SW480 (cell line): Measurements from ENCODE around the gene PHACTR3.

Source experiments
- DNase-seq: peaks from one replicate; pipeline ENCODE4 v3.0.0-alpha.2; 2016; ENCODE audit warnings: low spot score

The PHACTR3 gene

DNA sequence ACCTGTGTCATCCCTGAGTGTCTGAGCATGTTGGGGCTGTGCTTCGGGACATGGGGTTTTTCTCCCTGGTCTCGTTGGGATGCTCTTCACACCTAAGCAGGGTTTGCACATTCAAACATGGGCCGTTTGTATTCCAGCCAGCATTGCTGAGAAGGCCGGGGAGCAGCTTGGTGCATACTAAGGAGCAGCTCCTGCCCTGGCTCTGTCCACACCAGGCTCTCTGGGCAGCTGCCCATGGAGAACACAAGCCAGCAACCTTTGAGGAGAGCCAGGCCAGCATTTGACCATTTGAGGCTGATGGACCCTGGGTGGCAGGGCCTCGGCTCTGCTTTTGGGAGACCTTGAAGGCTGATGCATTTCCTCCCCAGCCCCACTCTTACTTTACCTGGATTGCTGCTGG lies 92.1 kb downstream of the PHACTR3 start:
- no peak for DNase-seq

DNA sequence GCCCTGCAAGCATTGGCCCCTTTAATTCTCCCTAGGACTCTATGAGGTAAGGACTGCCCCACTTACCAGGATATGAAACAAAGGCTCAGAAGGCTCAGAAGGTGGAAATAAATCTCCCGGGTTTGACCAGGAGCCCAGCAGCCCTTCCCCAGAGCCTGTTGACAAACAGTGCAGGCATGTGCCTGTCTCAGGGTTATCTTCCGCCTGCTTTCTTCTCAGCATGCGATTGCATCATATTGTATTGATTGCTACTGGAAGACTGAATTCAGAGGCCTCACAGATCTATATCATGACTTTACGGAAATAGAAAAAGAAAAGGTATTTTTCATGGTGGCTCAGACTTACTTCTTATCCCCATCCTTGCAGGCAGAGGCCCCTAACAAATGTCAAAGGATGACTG lies 92.7 kb downstream of the PHACTR3 start:
- DNase-seq, result no peak

GRCh38 chr20:59698598-59698997 lies 94.3 kb downstream of the PHACTR3 start:
- DNase-seq, result no peak

- no peak for DNase-seq
Observed at GRCh38 chr20:59701236-59701635, 96.9 kb downstream of the PHACTR3 start.

DNA sequence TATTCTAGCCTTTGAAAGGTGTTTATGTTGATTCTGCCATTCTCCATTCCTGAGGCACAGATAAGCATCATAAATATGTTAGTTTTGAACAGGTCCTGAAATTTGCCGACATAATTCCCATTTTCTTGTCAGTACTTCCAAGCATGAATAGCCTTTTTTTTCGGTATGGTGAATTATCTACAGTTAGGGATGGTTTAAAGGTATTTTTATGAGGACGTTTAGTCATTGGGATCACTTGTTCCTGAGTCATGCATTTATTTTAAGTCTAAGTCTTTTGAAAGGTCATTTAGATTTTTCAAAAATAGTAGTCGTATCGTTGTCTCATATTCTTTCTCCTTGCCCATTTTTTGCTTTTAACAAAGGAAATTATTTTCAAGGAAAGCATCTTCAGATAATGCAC lies 98.7 kb downstream of the PHACTR3 start:
- DNase-seq, result no peak

GRCh38 chr20:59705651-59706399 lies 101.5 kb downstream of the PHACTR3 start:
- DNase-seq, result no peak

GRCh38 chr20:59706400-59706693 lies 102.0 kb downstream of the PHACTR3 start:
- no peak for DNase-seq

- no peak for DNase-seq
Observed at GRCh38 chr20:59708326-59708725, 104.0 kb downstream of the PHACTR3 start.

DNA sequence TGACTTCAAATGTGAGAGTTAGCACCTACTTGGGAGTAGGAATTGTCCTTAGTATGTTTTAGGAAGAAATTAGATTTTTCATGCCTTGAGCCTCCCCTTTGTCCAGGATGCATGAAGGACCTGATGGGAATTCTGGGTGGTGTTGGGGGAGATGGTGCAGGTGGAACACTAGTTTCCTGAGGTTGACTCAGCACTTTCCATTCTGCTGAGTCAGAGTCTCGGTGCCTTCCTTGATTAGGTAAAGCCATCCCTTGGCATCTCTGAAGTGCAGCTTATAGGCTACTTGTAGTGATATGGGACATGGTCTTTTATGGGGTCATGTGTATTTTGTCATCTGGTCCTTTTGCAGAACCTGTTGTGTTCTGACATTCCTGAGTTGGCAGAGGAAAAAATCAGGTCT lies 105.3 kb downstream of the PHACTR3 start:
- no peak for DNase-seq

GRCh38 chr20:59718071-59718470 lies 113.7 kb downstream of the PHACTR3 start:
- DNase-seq, result no peak

GRCh38 chr20:59718751-59719150 lies 114.4 kb downstream of the PHACTR3 start:
- DNase-seq, result no peak

DNA sequence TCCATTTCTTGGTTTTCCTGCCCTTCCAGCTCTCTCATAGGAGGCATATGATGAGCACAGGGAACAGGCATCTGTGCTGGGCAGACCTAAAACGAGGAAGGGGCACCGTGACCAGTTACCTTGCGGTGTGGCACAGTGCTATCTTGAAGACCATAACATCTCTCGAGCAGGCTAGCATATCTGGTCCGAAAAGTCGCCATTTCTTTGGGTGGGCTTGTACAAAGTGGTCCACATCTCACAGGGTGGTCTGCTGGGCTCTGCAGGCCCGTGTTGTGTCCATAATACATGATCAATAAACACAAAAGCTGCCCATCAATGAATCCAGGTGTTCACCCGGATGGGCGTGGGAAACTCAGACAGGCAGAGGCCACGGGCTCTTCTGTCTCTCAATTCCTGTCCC lies 115.7 kb downstream of the PHACTR3 start:
- no peak for DNase-seq

GRCh38 chr20:59721386-59721785 lies 117.0 kb downstream of the PHACTR3 start:
- no peak for DNase-seq

- no peak for DNase-seq
Observed at GRCh38 chr20:59723108-59723500, 118.8 kb downstream of the PHACTR3 start.

- peak; percentile 23 for DNase-seq
Observed at GRCh38 chr20:59723607-59724456, 119.5 kb downstream of the PHACTR3 start.

- DNase-seq, result no peak
Observed at GRCh38 chr20:59724457-59725366, 120.4 kb downstream of the PHACTR3 start.

GRCh38 chr20:59725476-59726280 lies 121.3 kb downstream of the PHACTR3 start:
- DNase-seq, result no peak

- DNase-seq, result no peak
Observed at GRCh38 chr20:59726281-59726595, 121.9 kb downstream of the PHACTR3 start.

DNA sequence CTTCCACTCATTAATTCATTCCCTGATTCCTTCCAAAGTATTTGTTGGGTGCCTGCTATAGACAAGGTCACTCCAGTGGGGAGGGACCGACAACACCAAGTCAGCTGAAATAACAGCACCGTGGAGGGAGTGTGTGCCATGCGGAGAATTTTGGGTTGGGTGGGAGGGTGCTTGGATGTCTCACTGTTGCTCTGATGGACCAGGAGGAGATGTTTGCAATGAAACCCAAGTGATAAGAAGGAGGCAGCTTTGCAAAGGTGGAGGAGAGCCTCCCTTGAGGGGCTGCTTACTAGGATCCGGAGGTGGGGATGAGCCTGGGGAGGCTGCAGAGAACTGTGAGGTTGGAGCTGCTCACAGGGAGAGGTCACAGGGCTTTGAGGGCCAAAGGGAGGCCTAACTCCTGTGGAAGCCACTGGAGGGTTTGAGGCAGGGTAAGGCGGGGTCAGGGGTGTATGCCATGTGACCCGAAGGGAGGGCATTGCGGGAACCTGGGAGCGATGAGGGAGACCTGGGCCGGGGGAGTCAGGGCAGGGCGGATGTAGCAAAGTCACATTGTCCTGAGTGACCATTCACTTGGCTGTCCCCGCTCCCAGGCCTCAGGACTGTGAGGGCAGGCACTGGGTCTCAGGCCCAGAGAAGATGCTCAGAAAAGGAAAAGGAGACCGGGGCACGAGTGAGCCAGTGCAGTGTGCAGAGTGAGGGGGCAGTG lies 124.5 kb downstream of the PHACTR3 start:
- no peak for DNase-seq

- DNase-seq, result no peak
Observed at GRCh38 chr20:59729506-59729905, 125.2 kb downstream of the PHACTR3 start.

DNA sequence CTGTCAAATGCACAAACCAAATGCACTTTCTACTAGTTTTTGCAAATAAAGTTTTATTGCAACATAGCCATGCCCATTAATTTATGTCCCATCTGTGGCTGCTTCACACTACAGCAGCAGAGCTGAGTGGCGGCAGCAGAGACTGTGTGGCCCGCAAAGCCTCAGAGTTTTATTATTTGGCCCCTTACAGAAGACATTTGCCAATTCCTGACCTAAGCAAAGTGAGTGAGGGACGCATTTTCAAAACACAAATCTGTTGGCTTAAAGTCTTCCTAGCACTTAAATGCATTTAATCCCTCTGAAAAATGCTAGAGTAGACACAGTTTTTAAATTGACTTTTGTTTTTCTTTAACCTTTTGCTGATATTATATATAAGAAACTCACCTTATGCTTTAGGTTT lies 126.4 kb downstream of the PHACTR3 start:
- no peak for DNase-seq
